ENCODE measurements around the gene DMAC2.
"Not testable (repeated sequence)": the region's sequence is repeated elsewhere in the genome, so short reads cannot be mapped to it uniquely, and the experiment has no call there.

Gene DMAC2

GRCh38 chr19:41422456-41422855 lies 17.3 kb downstream of the DMAC2 start:
- no peak for DNase-seq (ENCODE audit: low read depth)

DNA sequence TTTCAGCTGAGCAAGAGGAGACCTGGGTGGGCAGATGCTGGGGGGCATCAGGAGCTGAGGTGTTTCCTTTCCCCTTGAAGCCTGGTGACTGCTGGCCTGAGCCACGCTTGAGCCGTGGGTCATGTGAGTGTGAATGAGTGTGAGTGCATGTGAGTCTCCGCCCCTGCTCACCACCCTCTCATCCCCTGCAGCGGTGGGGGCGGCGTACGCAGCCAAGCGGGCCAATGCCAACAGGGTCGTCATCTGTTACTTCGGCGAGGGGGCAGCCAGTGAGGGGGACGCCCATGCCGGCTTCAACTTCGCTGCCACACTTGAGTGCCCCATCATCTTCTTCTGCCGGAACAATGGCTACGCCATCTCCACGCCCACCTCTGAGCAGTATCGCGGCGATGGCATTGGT lies 17.7 kb downstream of the DMAC2 start:
- DNase-seq (ENCODE audit: low read depth), result no peak

GRCh38 chr19:41421314-41421713 lies 18.4 kb downstream of the DMAC2 start:
- DNase-seq (ENCODE audit: low read depth), result no peak

- DNase-seq (ENCODE audit: low read depth), result no peak
Observed at GRCh38 chr19:41420101-41420880, 19.4 kb downstream of the DMAC2 start.

DNA sequence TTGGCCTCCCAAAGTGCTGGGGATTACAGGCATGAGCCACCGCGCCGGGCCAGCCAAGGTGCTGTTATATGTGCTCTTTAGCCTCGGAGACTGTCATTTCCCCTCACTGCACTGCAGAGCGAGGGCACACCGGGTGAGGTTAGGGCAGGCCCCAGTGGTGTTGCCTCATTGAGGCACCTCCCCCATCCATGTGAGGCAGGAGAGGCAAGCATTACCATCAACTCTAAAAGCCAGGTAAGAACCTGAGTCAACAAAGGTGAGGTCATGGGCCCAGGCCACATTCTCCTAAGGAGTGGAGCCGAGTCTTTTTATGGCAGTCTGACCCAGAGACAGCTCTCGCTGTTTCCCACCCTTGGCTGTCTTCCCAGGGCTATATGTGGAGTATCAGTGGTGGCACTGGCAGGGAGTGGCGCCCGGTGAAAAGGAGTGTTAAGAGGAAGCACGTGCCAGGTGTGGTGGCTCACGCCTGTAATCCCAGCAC lies 23.5 kb downstream of the DMAC2 start:
- DNase-seq (ENCODE audit: low read depth), result no peak

- DNase-seq (ENCODE audit: low read depth), result no peak
Observed at GRCh38 chr19:41415154-41415571, 24.5 kb downstream of the DMAC2 start.

DNA sequence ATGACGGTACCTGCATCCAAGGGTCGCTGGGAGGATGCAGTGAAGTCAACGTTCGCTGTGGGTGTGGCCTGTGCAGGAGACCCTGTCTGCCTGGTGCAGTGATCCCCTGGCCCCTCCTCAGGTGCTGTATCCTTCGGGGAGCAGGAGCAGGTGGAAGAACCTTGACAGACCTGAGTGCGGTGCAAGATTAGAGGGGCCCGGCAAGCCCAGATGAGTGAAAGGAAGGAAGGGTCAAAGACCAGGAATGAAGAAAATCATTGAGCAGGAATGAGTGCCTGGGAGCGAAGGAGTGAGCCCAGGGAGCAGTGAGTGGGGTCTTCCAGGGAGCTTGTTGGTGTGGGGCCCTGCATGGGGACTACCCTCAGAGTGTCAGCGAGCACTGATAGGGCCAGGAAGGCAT lies 25.3 kb downstream of the DMAC2 start:
- no peak for DNase-seq (ENCODE audit: low read depth)

DNA sequence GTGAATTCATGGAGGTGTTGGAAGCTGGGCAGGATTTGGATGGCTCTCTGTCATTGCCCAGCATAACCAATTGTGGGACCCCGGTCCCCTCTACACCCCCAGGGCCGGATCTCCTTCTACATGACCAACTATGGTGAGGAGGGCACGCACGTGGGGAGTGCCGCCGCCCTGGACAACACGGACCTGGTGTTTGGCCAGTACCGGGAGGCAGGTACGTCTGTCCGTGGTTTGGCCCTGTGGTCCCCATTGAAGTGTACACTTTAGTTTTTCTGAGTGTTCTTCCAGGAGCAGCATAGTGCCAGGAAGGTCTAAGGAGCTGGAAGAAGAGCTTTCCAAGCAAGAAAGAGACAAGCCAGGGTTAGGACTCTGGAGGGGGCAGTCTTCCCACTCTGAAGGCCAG lies 25.8 kb downstream of the DMAC2 start:
- DNase-seq (ENCODE audit: low read depth), result no peak

- no peak for DNase-seq (ENCODE audit: low read depth)
Observed at GRCh38 chr19:41412953-41413352, 26.8 kb downstream of the DMAC2 start.

DNA sequence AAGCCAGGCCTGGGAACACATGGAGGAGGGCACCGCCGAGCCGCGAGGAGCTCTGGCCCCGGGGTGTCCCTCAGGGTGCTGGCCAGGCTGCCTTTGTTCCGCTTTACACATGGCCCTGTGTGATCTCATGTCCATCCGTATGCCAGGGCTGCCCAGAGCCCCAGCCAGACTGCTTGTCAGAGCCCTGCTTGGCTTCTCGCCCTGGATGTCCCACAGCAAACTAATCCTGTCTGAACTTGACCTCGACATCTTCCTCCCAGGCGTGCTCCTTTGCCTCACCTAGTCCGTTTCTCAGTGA lies 27.8 kb downstream of the DMAC2 start:
- no peak for DNase-seq (ENCODE audit: low read depth)

GRCh38 chr19:41411100-41411967 lies 28.4 kb downstream of the DMAC2 start:
- no peak for DNase-seq (ENCODE audit: low read depth)

DNA sequence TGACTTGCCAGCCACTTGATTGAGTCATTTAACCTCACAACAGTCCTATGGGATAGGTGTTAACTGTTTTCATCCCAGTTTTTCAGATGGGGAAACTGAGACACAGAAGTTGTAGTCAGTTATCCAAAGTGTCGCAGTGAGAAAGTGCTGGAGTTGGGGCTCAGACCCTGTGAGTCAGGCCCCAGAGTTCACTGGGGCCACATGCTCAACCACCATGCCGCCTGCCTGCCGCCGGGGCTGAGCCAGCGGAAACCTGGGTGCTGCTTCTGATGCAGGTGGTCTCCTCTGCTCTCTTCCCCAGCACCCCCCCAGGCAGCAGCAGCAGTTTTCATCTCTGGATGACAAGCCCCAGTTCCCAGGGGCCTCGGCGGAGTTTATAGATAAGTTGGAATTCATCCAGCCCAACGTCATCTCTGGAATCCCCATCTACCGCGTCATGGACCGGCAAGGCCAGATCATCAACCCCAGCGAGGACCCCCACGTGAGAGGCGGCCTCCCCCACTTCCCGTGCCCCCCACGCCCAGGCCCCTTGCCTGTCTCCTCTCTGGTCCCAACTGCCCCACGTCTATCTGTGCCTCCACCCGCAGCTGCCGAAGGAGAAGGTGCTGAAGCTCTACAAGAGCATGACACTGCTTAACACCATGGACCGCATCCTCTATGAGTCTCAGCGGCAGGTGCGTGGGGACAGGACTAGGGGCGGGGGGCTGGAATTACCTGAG lies 29.2 kb downstream of the DMAC2 start:
- no peak for DNase-seq (ENCODE audit: low read depth)

DNA sequence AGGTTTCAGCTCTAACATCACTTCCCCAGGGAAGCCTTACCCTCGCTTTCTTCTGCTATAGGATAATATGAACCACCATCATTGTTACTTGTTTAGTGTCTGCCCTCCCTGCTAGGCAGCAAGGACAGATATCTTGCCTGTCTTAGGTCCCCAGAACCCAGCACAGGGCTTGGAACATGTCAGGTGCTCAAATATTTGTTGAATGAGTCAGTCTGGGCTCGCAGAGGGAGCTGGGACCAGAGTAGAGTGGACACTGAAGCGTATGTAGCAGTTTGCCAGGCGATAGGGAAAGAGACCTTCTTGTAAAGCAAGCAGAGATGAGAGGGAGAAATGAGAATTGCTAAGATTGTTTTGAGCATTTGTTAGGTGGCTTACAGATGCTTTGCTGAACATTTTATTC lies 30.4 kb downstream of the DMAC2 start:
- DNase-seq (ENCODE audit: low read depth), result no peak

DNA sequence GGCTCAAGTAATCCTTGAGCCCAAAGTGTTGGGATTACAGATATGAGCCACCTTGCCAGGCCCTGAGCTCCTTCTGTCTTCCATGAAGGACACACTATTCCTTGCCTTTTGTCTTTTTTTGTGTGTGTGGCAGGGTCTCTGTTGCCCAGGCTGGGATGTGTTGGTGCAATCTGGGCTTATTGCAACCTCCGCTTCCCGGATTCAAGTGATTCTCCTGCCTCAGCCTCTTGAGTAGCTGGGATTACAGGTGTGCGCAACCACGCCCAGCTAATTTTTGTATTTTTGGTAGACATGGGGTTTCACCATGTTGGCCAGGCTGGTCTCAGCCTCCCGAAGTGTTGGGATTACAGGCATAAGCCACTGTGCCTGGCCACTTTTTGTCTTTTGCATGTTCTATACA lies 30.9 kb downstream of the DMAC2 start:
- not testable (repeated sequence) for DNase-seq (ENCODE audit: low read depth)

- DNase-seq (ENCODE audit: low read depth), result no peak
Observed at GRCh38 chr19:41408256-41408655, 31.5 kb downstream of the DMAC2 start.

GRCh38 chr19:41407271-41407670 lies 32.4 kb downstream of the DMAC2 start:
- no peak for DNase-seq (ENCODE audit: low read depth)

DNA sequence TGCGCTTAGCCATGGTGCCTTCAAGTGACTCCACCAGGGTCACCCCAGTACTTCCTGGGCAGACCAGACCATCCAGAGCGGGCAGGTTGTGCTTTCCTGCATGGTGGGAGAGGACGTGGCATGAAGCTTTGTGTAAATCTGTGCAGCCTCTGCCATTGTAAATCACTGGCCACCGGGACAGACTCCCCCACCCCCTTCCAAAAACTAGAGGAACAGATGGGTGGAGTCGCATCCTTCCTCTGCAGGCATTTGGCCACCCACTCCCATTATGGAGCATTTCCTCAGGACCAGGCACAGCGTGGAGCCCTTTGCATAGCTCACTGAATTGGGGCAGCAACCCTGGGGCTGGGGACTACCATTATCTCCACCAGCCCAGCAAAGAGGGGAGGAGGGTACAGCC lies 33.9 kb downstream of the DMAC2 start:
- DNase-seq (ENCODE audit: low read depth), result no peak

DNA sequence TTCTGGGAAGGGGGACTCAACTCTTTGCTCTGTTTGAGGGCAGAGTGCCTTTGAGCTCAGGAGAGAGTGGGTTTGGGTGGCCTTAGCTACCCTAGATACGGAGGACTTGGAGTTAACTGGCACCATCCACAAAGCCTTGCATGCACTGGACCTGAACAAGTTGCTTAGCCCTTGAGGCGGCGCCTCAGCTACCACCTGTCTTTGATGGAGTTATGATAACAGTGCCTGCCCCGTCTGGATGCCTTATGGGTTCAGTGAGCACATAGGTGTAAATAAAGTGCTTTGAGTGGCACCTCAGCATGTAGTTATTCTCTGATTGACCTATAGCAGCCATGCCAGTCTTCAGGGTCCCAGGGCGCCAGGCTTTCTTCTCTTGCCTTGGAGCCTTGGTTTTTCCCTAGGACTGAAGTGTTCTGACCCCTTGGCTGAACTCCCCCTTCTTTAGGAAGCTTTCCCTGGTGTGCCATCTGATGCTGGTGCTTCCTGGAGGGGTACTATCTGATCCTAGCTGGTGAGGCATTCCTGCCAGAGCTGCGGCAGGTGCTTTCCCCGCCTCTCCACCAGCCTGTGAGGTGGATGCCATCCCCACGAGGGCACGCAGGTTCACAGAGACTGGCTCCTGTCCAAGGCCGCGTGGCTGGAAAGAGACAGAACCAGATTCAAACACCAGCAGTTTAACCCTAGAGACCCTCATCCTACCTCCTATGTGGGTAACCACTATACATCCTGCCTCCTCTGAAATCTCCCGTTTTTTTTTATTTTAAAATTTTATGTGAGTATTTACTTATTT lies 36.3 kb downstream of the DMAC2 start:
- DNase-seq (ENCODE audit: low read depth), result no peak

- DNase-seq (ENCODE audit: low read depth), result no peak
Observed at GRCh38 chr19:41402010-41402409, 37.7 kb downstream of the DMAC2 start.

GRCh38 chr19:41401483-41401882 lies 38.2 kb downstream of the DMAC2 start:
- no peak for DNase-seq (ENCODE audit: low read depth)

DNA sequence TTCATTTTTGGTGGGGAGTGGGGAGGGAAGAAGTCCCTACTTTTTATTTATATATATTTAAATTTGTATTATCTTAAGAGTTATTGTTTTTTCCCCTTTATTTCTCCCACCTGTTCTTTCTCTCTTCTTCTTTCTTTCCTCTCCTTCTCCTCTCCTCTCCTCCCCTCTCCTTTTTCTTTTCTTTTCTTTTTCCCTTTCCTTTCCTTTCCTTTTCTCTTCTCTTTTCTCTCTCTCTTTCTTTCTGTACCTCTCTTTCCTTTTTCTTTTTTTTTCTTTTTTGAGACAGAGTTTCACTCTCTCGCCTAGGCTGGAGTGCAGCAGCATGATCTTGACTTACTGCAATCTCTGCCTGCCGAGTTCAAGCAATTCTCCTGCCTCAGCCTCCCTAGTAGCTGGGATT lies 40.2 kb downstream of the DMAC2 start:
- no peak for DNase-seq (ENCODE audit: low read depth)

DNA sequence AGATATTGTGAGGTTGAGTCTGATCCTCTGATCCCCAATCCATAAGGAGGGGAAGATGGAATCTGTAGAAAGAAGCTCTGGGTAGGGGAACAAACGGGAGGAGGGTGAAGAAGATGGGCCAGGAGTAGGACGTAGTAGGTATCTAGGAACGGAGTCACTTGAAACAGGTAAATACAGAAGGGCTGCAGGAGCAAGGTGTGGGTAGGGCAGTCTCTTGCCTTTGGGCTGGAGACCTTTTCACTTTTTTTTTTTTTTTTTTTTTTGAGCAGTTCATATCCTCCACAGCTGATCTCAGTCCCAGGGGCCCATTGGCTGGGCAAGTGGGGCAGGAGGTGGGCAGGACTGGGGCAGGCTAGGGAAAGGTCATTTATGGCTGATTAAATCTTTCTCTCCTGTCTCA lies 40.6 kb downstream of the DMAC2 start:
- no peak for DNase-seq (ENCODE audit: low read depth)

Measured in HS-5 (cell line).